H9 (cell line): ENCODE measurements around the gene FOXI2. TPM values are rescaled to one million over a fixed set of nuclear protein-coding genes. Genes with fewer than 3 reads are reported as not detected.
A peak's percentile ranks its signal among the peaks of the same experiment; 100 is the strongest.

Experiments
- DNase-seq: peaks from one replicate; pipeline ENCODE4 v3.0.0-alpha.2; 2017
- H2AFZ ChIP-seq: one replicate; pipeline ENCODE4 v1.6.1; 2013; ENCODE audit warnings: mild to moderate bottlenecking, low read length, control low read depth, moderate library complexity
- H2AK5ac ChIP-seq: 2 replicates; pipeline ENCODE4 v1.6.1; 2013; ENCODE audit warnings: low read length, control low read depth, mixed read lengths; ENCODE audit not compliant: insufficient read length
- H2BK120ac ChIP-seq: one replicate; pipeline ENCODE4 v1.6.1; 2013; ENCODE audit warnings: low read depth, mild to moderate bottlenecking, low read length, control low read depth, inconsistent platforms; ENCODE audit not compliant: poor library complexity, severe bottlenecking
- H2BK12ac ChIP-seq: 2 replicates; pipeline ENCODE4 v1.6.1; 2013; ENCODE audit warnings: low read length, control low read depth, mixed read lengths, low read depth; ENCODE audit not compliant: insufficient read length
- H2BK15ac ChIP-seq: 2 replicates; pipeline ENCODE4 v1.6.1; 2013; ENCODE audit warnings: low read depth, low read length, control low read depth
- H2BK20ac ChIP-seq: one replicate; pipeline ENCODE4 v1.6.1; 2013; ENCODE audit warnings: low read depth, mild to moderate bottlenecking, low read length, control low read depth, inconsistent platforms; ENCODE audit not compliant: poor library complexity, severe bottlenecking
- H2BK5ac ChIP-seq: 2 replicates; pipeline ENCODE4 v1.6.1; 2013; ENCODE audit warnings: low read length, control low read depth, mixed read lengths; ENCODE audit not compliant: insufficient read length
- H3K14ac ChIP-seq: 2 replicates; pipeline ENCODE4 v1.6.1; 2013; ENCODE audit warnings: low read length, control low read depth; ENCODE audit not compliant: insufficient read depth
- H3K18ac ChIP-seq: 2 replicates; pipeline ENCODE4 v1.6.1; 2013; ENCODE audit warnings: low read depth, mild to moderate bottlenecking, mixed read lengths, low read length, control low read depth; ENCODE audit not compliant: insufficient read length
- H3K23ac ChIP-seq: 2 replicates; pipeline ENCODE4 v1.6.1; 2013; ENCODE audit warnings: low read length, control low read depth, mixed read lengths, low read depth; ENCODE audit not compliant: insufficient read length
- H3K23me2 ChIP-seq: 2 replicates; pipeline ENCODE4 v1.6.1; 2013; ENCODE audit warnings: low read depth, mild to moderate bottlenecking, mixed read lengths, low read length, control low read depth; ENCODE audit not compliant: insufficient read length, poor library complexity, severe bottlenecking
- H3K27ac ChIP-seq: 2 replicates; pipeline ENCODE4 v1.5.1; 2013; ENCODE audit warnings: low read length, control low read depth, mixed read lengths, low read depth; ENCODE audit not compliant: insufficient read length
- H3K27me3 ChIP-seq: 2 replicates; pipeline ENCODE4 v1.6.1; 2013; ENCODE audit warnings: low read length, control low read depth, inconsistent platforms; ENCODE audit not compliant: insufficient read depth
- H3K4ac ChIP-seq: 2 replicates; pipeline ENCODE4 v1.6.1; 2013; ENCODE audit warnings: low read depth, mild to moderate bottlenecking, control low read depth, inconsistent platforms, low read length, moderate library complexity
- H3K4me1 ChIP-seq: 2 replicates; pipeline ENCODE4 v1.6.1; 2013; ENCODE audit warnings: low read length, control low read depth, inconsistent platforms; ENCODE audit not compliant: insufficient read depth
- H3K4me2 ChIP-seq: 2 replicates; pipeline ENCODE4 v1.6.1; 2013; ENCODE audit warnings: low read length, control low read depth, mixed read lengths; ENCODE audit not compliant: insufficient read length, insufficient read depth
- H3K56ac ChIP-seq: 2 replicates; pipeline ENCODE4 v1.6.1; 2013; ENCODE audit warnings: low read depth, mild to moderate bottlenecking, mixed read lengths, low read length, control low read depth; ENCODE audit not compliant: insufficient read length
- H3K79me1 ChIP-seq: 2 replicates; pipeline ENCODE4 v1.6.1; 2013; ENCODE audit warnings: low read depth, mild to moderate bottlenecking, moderate library complexity, low read length, control low read depth, inconsistent platforms; ENCODE audit not compliant: insufficient read depth, poor library complexity, severe bottlenecking
- H3K79me2 ChIP-seq: 2 replicates; pipeline ENCODE4 v1.6.1; 2013; ENCODE audit warnings: low read length, control low read depth, inconsistent platforms; ENCODE audit not compliant: insufficient read depth
- H3K9ac ChIP-seq: 2 replicates; pipeline ENCODE4 v1.6.1; 2013; ENCODE audit warnings: low read length, control low read depth, mixed read lengths; ENCODE audit not compliant: insufficient read length; ENCODE audit errors: extremely low read depth
- H3K9me3 ChIP-seq: one replicate; pipeline ENCODE4 v1.6.1; 2013; ENCODE audit warnings: low read depth, low read length, inconsistent platforms; ENCODE audit not compliant: control insufficient read depth
- H3T11ph ChIP-seq: one replicate; pipeline ENCODE4 v1.6.1; 2013; ENCODE audit warnings: mild to moderate bottlenecking, low read length, control low read depth, inconsistent platforms
- H4K20me1 ChIP-seq: one replicate; pipeline ENCODE4 v1.6.1; 2013; ENCODE audit not compliant: control insufficient read depth, insufficient read length, insufficient read depth
- H4K5ac ChIP-seq: 2 replicates; pipeline ENCODE4 v1.6.1; 2013; ENCODE audit warnings: low read depth, mild to moderate bottlenecking, mixed read lengths, low read length, control low read depth; ENCODE audit not compliant: insufficient read length
- H4K8ac ChIP-seq: replicated peaks from 2 replicates; pipeline ENCODE4 v1.6.1; 2013; ENCODE audit warnings: low read length, control low read depth, mixed read lengths, low read depth; ENCODE audit not compliant: insufficient read length
- H4K91ac ChIP-seq: 2 replicates; pipeline ENCODE4 v1.6.1; 2013; ENCODE audit warnings: low read depth, mild to moderate bottlenecking, moderate library complexity, mixed read lengths, low read length, control low read depth; ENCODE audit not compliant: insufficient read length
- H3K27ac Mint-ChIP-seq, 3 experiments: 2 replicates in 2 of 3; 3 replicates in 1 of 3; pipeline ENCODE4 v1.8.0; 2020 to 2021; ENCODE audit warnings: mixed read lengths in 3 of 3, mild to moderate bottlenecking in 1 of 3, moderate library complexity in 1 of 3
- H3K27me3 Mint-ChIP-seq: 2 replicates; pipeline ENCODE4 v1.8.0; 2021; ENCODE audit warnings: low read depth, mild to moderate bottlenecking, moderate library complexity, mixed read lengths
- H3K36me3 Mint-ChIP-seq, 3 experiments: 2 replicates in 2 of 3; 3 replicates in 1 of 3; pipeline ENCODE4 v1.8.0; 2020 to 2021; ENCODE audit warnings: low read depth in 3 of 3, mixed read lengths in 3 of 3; ENCODE audit not compliant: insufficient read depth in 1 of 3
- H3K4me1 Mint-ChIP-seq, 2 experiments: 2 replicates each; pipeline ENCODE4 v1.8.0; 2020; ENCODE audit warnings: mixed read lengths in 2 of 2
- H3K4me3 Mint-ChIP-seq, 2 experiments: 2 replicates in 1 of 2; 3 replicates in 1 of 2; pipeline ENCODE4 v1.8.0; 2020 to 2021; ENCODE audit warnings: mild to moderate bottlenecking in 2 of 2, mixed read lengths in 2 of 2, moderate library complexity in 1 of 2
- H3K9me3 Mint-ChIP-seq, 2 experiments: 2 replicates in 1 of 2; 3 replicates in 1 of 2; pipeline ENCODE4 v1.8.0; 2020; ENCODE audit warnings: mild to moderate bottlenecking in 2 of 2, mixed read lengths in 2 of 2, moderate library complexity in 1 of 2
- CTCF ChIP-seq: fragments of 200-600 bp; sonication (generic); conservative IDR thresholded peaks from 3 replicates; pipeline ENCODE4 v1.8.0; 2021; ENCODE audit warnings: antibody characterized with exemption, mild to moderate bottlenecking
- WGBS: extraction: QIAGEN DNeasy Blood & Tissue Kit; methylation state at CpG from one replicate; pipeline ENCODE4 v1.1.7; 2013; ENCODE audit warnings: missing lambda C conversion rate, low lambda C conversion rate, mixed read lengths; ENCODE audit not compliant: insufficient read length; ENCODE audit errors: extremely low coverage; 5-methylcytosine and 5-hydroxymethylcytosine counted together
- total RNA-seq: library from RNA; stranded (reverse); gene quantifications from 2 replicates; pipeline ENCODE4 v1.2.1, GENCODE V29; 2021

The FOXI2 gene
- total RNA-seq, 1 experiment from 2014 or later: 0.42 TPM

DNA sequence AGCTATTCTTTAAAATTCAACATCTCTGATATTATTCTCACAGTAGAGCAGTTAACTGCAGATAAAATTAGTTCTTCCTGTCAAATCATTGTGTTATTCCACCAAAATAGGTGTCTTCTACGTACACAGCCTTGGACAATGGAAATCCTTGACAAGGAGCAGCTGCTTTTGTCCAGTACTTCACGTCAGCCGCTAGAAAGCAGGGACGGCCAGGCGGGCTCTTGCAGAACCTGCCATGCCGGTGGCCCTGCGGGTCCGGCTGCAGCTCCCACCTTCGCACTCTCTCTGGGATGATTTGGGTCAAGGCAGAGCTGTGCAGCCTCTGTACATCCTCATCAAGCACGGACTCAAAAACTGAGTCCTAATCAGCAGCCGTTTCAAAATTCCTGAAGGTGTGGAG is 2.2 kb upstream of the FOXI2 start:
- no peak overlapping the region for H3K27ac ChIP-seq
- no peak overlapping the region for H3K9ac ChIP-seq
- H3K79me2 ChIP-seq: no peaks in the 10 kb centered on the region
- H2BK5ac ChIP-seq: no peak overlapping the region
- H2BK12ac ChIP-seq: no peak overlapping the region
- H2BK15ac ChIP-seq: no peak overlapping the region
- H3K18ac ChIP-seq: no peak overlapping the region
- H3K56ac ChIP-seq: no peak overlapping the region
- no peaks in the 10 kb centered on the region for H4K20me1 ChIP-seq
- H2AFZ ChIP-seq: no peak overlapping the region
- TF ChIP-seq CTCF: no peak
- no peak overlapping the region for H2BK120ac ChIP-seq
- no peak overlapping the region for H4K8ac ChIP-seq
- H3K4me2 ChIP-seq: peak overlapping the region; percentile 44
- peaks cover 3% of the 10 kb centered on the region; the same call in 1 of the 2 replicates for H3K4me1 ChIP-seq
- Mint-ChIP-seq H3K4me3 (peak overlapping the region in 1 of 2 experiments; percentile 81; a peak in 3 of 5 replicates), H3K27ac (no peak overlapping the region), H3K9me3 (peaks cover 0 to 3% of the 10 kb centered on the region in 2 experiments; a peak in 1 of 5 replicates), H3K27me3 (peaks cover 96% of the 10 kb centered on the region), H3K4me1 (peaks cover 19 to 29% of the 10 kb centered on the region in 2 experiments), H3K36me3 (no peaks in the 10 kb centered on the region; a peak in 1 of 7 replicates)
- no peak overlapping the region for H2BK20ac ChIP-seq
- peak; percentile 34 for DNase-seq
- no peak overlapping the region for H3K23ac ChIP-seq
- no peak overlapping the region for H4K5ac ChIP-seq
- H3K14ac ChIP-seq: no peak overlapping the region
- no peak overlapping the region for H3T11ph ChIP-seq
- peaks cover 21% of the 10 kb centered on the region for H3K23me2 ChIP-seq
- no peaks in the 10 kb centered on the region for H3K9me3 ChIP-seq
- no peaks in the 10 kb centered on the region for H3K79me1 ChIP-seq
- H3K27me3 ChIP-seq: peaks cover 46% of the 10 kb centered on the region
- no peak overlapping the region for H2AK5ac ChIP-seq
- no CpG with 5 or more reads among the region's 11 CpGs for WGBS
- H3K4ac ChIP-seq: no peak overlapping the region
- H4K91ac ChIP-seq: no peak overlapping the region
